ENCODE results near the gene GTPBP3. TPM values are rescaled to one million over a fixed set of nuclear protein-coding genes. Genes with fewer than 3 reads are reported as not detected.

GTPBP3 gene
- total RNA-seq, 3 donors from 2014 or later (not counting 1 experiment from before 2014, with no cell fraction given), result 21.6 to 33.0 (median 27.7) TPM

- peaks cover 24% of the 10 kb centered on the region for H3K4me1 ChIP-seq (ENCODE audit: control insufficient read depth, insufficient read depth, low read length)
- H3K9me3 ChIP-seq (ENCODE audit: control insufficient read depth, insufficient read depth, low read length), result no peaks in the 10 kb centered on the region
- DNase-seq (no peak), ATAC-seq (no peak)
- H3K27me3 Mint-ChIP-seq (ENCODE audit: low read depth in 2 of 2), result no peaks in the 10 kb centered on the region
- intact Hi-C loops (cut with micrococcal nuclease), result no loop called here
- peaks cover 9% of the 10 kb centered on the region for H3K36me3 ChIP-seq (ENCODE audit: control insufficient read depth, insufficient read depth, low read length)
- no peaks in the 10 kb centered on the region for H3K9me3 Mint-ChIP-seq
- no peak overlapping the region for H3K27ac Mint-ChIP-seq
- H3K27me3 ChIP-seq (ENCODE audit: control insufficient read depth, insufficient read depth, low read length), result no peaks in the 10 kb centered on the region
- WGBS (ENCODE audit: insufficient coverage), result 95% methylated on average over 15 of the region's 15 CpGs
- no peaks in the 10 kb centered on the region for H3K36me3 Mint-ChIP-seq
- H3K4me1 Mint-ChIP-seq, result peaks cover 13 to 26% of the 10 kb centered on the region in 2 donors
- no peak overlapping the region for H3K27ac ChIP-seq (ENCODE audit: low read length)
- H3K4me3 Mint-ChIP-seq, result no peak overlapping the region
- no peak overlapping the region for H3K4me3 ChIP-seq (ENCODE audit: low read length)
- no peak for TF ChIP-seq CTCF (IDR thresholded peaks at IDR 0.05)
These were observed 4.0 kb downstream of the GTPBP3 start for GRCh38 chr19:17341386-17341785.

- Histone ChIP-seq H3K36me3 (ENCODE audit: control insufficient read depth, insufficient read depth, low read length) (peaks cover 9% of the 10 kb centered on the region), H3K4me1 (ENCODE audit: control insufficient read depth, insufficient read depth, low read length) (peaks cover 20% of the 10 kb centered on the region), H3K27ac (ENCODE audit: low read length) (no peak overlapping the region), H3K27me3 (ENCODE audit: control insufficient read depth, insufficient read depth, low read length) (no peaks in the 10 kb centered on the region), H3K4me3 (ENCODE audit: low read length) (no peak overlapping the region), H3K9me3 (ENCODE audit: control insufficient read depth, insufficient read depth, low read length) (no peaks in the 10 kb centered on the region)
- Mint-ChIP-seq H3K27ac (no peak overlapping the region), H3K36me3 (no peaks in the 10 kb centered on the region), H3K9me3 (no peaks in the 10 kb centered on the region), H3K27me3 (ENCODE audit: low read depth in 2 of 2) (no peaks in the 10 kb centered on the region), H3K4me1 (peaks cover 9 to 23% of the 10 kb centered on the region in 2 donors), H3K4me3 (no peak overlapping the region)
- intact Hi-C loops (cut with micrococcal nuclease), result no loop called here
- ATAC-seq (no peak), DNase-seq (no peak)
- no peak for TF ChIP-seq CTCF (IDR thresholded peaks at IDR 0.05)
- 97% methylated on average over 6 of the region's 7 CpGs for WGBS (ENCODE audit: insufficient coverage)
These were observed 4.5 kb downstream of the GTPBP3 start for GRCh38 chr19:17341845-17342244.

DNA sequence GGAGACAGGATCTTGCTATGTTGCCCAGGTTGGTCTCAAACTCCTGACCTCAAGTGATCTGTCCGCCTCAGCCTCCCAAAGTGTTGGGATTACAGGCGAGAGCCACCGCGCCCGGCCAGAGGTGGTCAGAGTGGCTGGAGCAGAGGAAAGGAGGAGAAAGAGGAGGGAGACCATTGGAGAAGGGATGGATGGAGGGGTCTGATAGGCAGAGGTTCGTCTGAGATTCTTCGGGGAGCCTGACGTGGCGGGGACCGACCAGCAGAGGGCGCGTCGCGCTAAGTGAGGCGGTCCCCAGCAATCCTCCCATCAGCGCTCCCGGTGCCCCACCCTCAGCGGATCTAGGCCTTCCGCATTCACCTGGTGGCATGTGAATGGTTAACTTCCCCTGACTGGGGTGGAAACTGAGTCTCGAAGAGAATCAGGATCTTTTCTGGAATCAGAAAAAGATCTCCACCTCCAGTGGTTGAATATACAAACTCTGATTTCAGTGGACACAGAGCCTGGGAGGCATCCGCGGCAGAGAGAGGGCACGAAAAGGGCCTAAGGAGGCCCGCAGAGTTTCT is 8.8 kb downstream of the GTPBP3 start:
- Histone ChIP-seq H3K36me3 (ENCODE audit: control insufficient read depth, insufficient read depth, low read length) (peaks cover 7% of the 10 kb centered on the region), H3K27ac (ENCODE audit: low read length) (no peak overlapping the region), H3K4me3 (ENCODE audit: low read length) (no peak overlapping the region), H3K4me1 (ENCODE audit: control insufficient read depth, insufficient read depth, low read length) (peaks cover 6% of the 10 kb centered on the region), H3K9me3 (ENCODE audit: control insufficient read depth, insufficient read depth, low read length) (no peaks in the 10 kb centered on the region), H3K27me3 (ENCODE audit: control insufficient read depth, insufficient read depth, low read length) (peaks cover 2% of the 10 kb centered on the region)
- H3K27me3 Mint-ChIP-seq (ENCODE audit: low read depth in 2 of 2), result peaks cover 7 to 16% of the 10 kb centered on the region in 2 donors
- WGBS (ENCODE audit: insufficient coverage), result 18% methylated on average over 22 of the region's 24 CpGs
- ATAC-seq, result peak; percentile 87 to 99 (median 99)
- H3K36me3 Mint-ChIP-seq, result no peaks in the 10 kb centered on the region
- H3K4me3 Mint-ChIP-seq, result no peak overlapping the region
- intact Hi-C loops (cut with micrococcal nuclease), result loop anchor here (1.0 kb wide), 2 partner anchors 40 to 120 kb away; no protein-coding TSS in a partner anchor
- H3K9me3 Mint-ChIP-seq, result no peaks in the 10 kb centered on the region
- H3K4me1 Mint-ChIP-seq, result peaks cover 0 to 6% of the 10 kb centered on the region in 2 donors
- peak; percentile 98 for TF ChIP-seq CTCF (IDR thresholded peaks at IDR 0.05)
- H3K27ac Mint-ChIP-seq, result no peak overlapping the region
- peak; percentile 75 to 87 for DNase-seq

- Histone ChIP-seq H3K27ac (ENCODE audit: low read length) (no peak overlapping the region), H3K4me1 (ENCODE audit: control insufficient read depth, insufficient read depth, low read length) (peaks cover 13% of the 10 kb centered on the region), H3K36me3 (ENCODE audit: control insufficient read depth, insufficient read depth, low read length) (no peaks in the 10 kb centered on the region), H3K27me3 (ENCODE audit: control insufficient read depth, insufficient read depth, low read length) (peaks cover 2% of the 10 kb centered on the region), H3K9me3 (ENCODE audit: control insufficient read depth, insufficient read depth, low read length) (no peaks in the 10 kb centered on the region), H3K4me3 (ENCODE audit: low read length) (no peak overlapping the region)
- Mint-ChIP-seq H3K36me3 (no peaks in the 10 kb centered on the region), H3K27ac (no peak overlapping the region), H3K9me3 (no peaks in the 10 kb centered on the region), H3K27me3 (ENCODE audit: low read depth in 2 of 2) (peaks cover 7 to 21% of the 10 kb centered on the region in 2 donors), H3K4me3 (no peak overlapping the region), H3K4me1 (peaks cover 0 to 6% of the 10 kb centered on the region in 2 donors)
- TF ChIP-seq CTCF (IDR thresholded peaks at IDR 0.05), result no peak
- DNase-seq, result no peak
- 38% methylated on average over 2 of the region's 6 CpGs for WGBS (ENCODE audit: insufficient coverage)
- no peak for ATAC-seq
- intact Hi-C loops (cut with micrococcal nuclease), result no loop called here
These were observed 10.0 kb downstream of the GTPBP3 start for GRCh38 chr19:17347361-17347760.

Data from natural killer cell (primary cell).